Sigmoid colon (tissue), 7 donors: ENCODE data around the gene HDLBP. TPM values are rescaled to one million over a fixed set of nuclear protein-coding genes. Genes with fewer than 3 reads are reported as not detected.

ENCODE experiments used
- DNase-seq: peaks from one replicate; pipeline ENCODE4 v3.0.0-alpha.2; 2019
- H3K27ac ChIP-seq, 4 donors: fragments of 200-600 bp; sonication (generic); one replicate each; pipeline ENCODE4 v1.5.1; 2016 to 2019; ENCODE audit warnings: mild to moderate bottlenecking in 1 of 4
- H3K27me3 ChIP-seq, 3 donors: fragments of 200-600 bp; sonication (generic); one replicate each; pipeline ENCODE4 v1.5.1; 2019; ENCODE audit warnings: mild to moderate bottlenecking in 1 of 3
- H3K36me3 ChIP-seq, 4 donors: fragments of 200-600 bp; sonication (generic); one replicate each; pipeline ENCODE4 v1.5.1; 2016 to 2019
- H3K4me1 ChIP-seq, 4 donors: fragments of 200-600 bp; sonication (generic); one replicate each; pipeline ENCODE4 v1.5.1; 2017 to 2019
- H3K4me3 ChIP-seq, 4 donors: fragments of 200-600 bp; sonication (generic); one replicate each; pipeline ENCODE4 v1.5.1; 2017 to 2019; ENCODE audit warnings: mild to moderate bottlenecking in 2 of 4, moderate library complexity in 1 of 4
- H3K9me3 ChIP-seq, 4 donors: fragments of 200-600 bp in 3 of 4; sonication (generic) in 3 of 4; one replicate each; pipeline versions ENCODE4 v1.5.1 to v1.6.1; 2013 to 2019
- CTCF ChIP-seq, 4 experiments: fragments of 450-650 bp in 3 of 4; fragments of 200-600 bp in 1 of 4; IDR thresholded peaks; one replicate each; pipeline ENCODE4 v1.5.1; 2016 to 2019; ENCODE audit warnings: antibody characterized with exemption in 4 of 4, mild to moderate bottlenecking in 3 of 4, moderate library complexity in 2 of 4
- EP300 ChIP-seq, 4 donors: sonication (generic); formaldehyde crosslinking; IDR thresholded peaks; one replicate each; pipeline ENCODE4 v1.6.1; 2017; ENCODE audit warnings: antibody characterized with exemption in 4 of 4
- POLR2A ChIP-seq, 2 donors: fragments of 450-650 bp; IDR thresholded peaks; one replicate each; pipeline ENCODE4 v1.6.1; 2016; ENCODE audit warnings: antibody characterized with exemption in 2 of 2, mild to moderate bottlenecking in 2 of 2, moderate library complexity in 2 of 2
- POLR2AphosphoS5 ChIP-seq, 4 donors: sonication (generic); formaldehyde crosslinking; IDR thresholded peaks; one replicate each; pipeline ENCODE4 v1.6.1; 2017; ENCODE audit warnings: antibody characterized with exemption in 4 of 4
- WGBS, 2 donors: extraction: QIAGEN DNeasy Blood & Tissue Kit; methylation state at CpG; one replicate each; pipeline ENCODE4 v1.1.7; 2013; 5-methylcytosine and 5-hydroxymethylcytosine counted together
- intact Hi-C: fragments of 100-400 bp; cut with DNase I; formaldehyde crosslinking; loops from one replicate; pipeline ENCODE4 v1.15.1; 2023
- polyA plus RNA-seq, 3 donors: library from polyadenylated mRNA; stranded (reverse); fragments of 200-250 nt; gene quantifications; one replicate each; pipeline ENCODE4 v1.2.3, GENCODE V29; 2013
- total RNA-seq, 4 donors: library from RNA; depleted of rRNA; stranded (reverse); fragments of >200 nt; gene quantifications; one replicate each; pipeline ENCODE4 v1.1.0, GENCODE V29; 2016
- donor health status: healthy with polysubstance abuse.
- donor health status: Bipolar disorder and iron deficiency.
- donor health status: healthy.

HDLBP gene
- total and polyA plus RNA-seq, 7 donors, result 115 to 281 (median 201) TPM

GRCh38 chr2:241274127-241274526 lies 41.3 kb downstream of the HDLBP start:
- Histone ChIP-seq H3K9me3 (no peaks in the 10 kb centered on the region), H3K4me1 (peaks cover 0 to 34% (median 27%) of the 10 kb centered on the region in 4 donors), H3K36me3 (no peaks in the 10 kb centered on the region), H3K27me3 (no peaks in the 10 kb centered on the region), H3K27ac (peak overlapping the region in 1 of 4 donors; percentile 97), H3K4me3 (no peak overlapping the region)
- intact Hi-C loops, result loop anchor here (5.0 kb wide), 1 partner anchor 172 kb away; the partner anchor contains the start of gene MTERF4
- no peak for DNase-seq
- whole genome bisulfite sequencing, 2 donors, result 82 to 89% methylated on average over 5 of the region's 5 CpGs
- TF ChIP-seq EP300 (IDR thresholded peaks at IDR 0.05), result no peak
- no peak for TF ChIP-seq POLR2AphosphoS5 (IDR thresholded peaks at IDR 0.05)
- no peak for TF ChIP-seq CTCF (IDR thresholded peaks at IDR 0.05)
- no peak for TF ChIP-seq POLR2A (IDR thresholded peaks at IDR 0.05)

- peaks cover 0 to 41% (median 31%) of the 10 kb centered on the region in 4 donors for H3K4me1 ChIP-seq
- no peaks in the 10 kb centered on the region for H3K9me3 ChIP-seq
- H3K4me3 ChIP-seq, result peak overlapping the region; percentile 86 to 100 (median 94)
- peaks cover 0 to 3% (median under 1%) of the 10 kb centered on the region in 4 donors for H3K36me3 ChIP-seq
- DNase-seq, result no peak
- intact Hi-C loops, result loop anchor here (2.0 to 5.0 kb wide), 2 partner anchors 83 to 171 kb away; partner anchors contain the start of genes FARP2 and MTERF4
- H3K27me3 ChIP-seq, result no peaks in the 10 kb centered on the region
- no peak for TF ChIP-seq EP300 (IDR thresholded peaks at IDR 0.05)
- TF ChIP-seq POLR2A (IDR thresholded peaks at IDR 0.05), result no peak
- no peak for TF ChIP-seq CTCF (IDR thresholded peaks at IDR 0.05)
- no peak for TF ChIP-seq POLR2AphosphoS5 (IDR thresholded peaks at IDR 0.05)
- peak overlapping the region; percentile 97 to 99 (median 98) for H3K27ac ChIP-seq
- 55 to 65% methylated on average over 21 of the region's 21 CpGs for WGBS, 2 donors
These were observed 42.1 kb downstream of the HDLBP start for GRCh38 chr2:241273210-241274020.

GRCh38 chr2:241272303-241273209 lies 42.9 kb downstream of the HDLBP start:
- Histone ChIP-seq H3K27me3 (no peaks in the 10 kb centered on the region), H3K9me3 (no peaks in the 10 kb centered on the region), H3K4me3 (peak overlapping the region; percentile 86 to 100 (median 94)), H3K27ac (peak overlapping the region; percentile 97 to 99 (median 98)), H3K36me3 (peaks cover 0 to 12% (median 2%) of the 10 kb centered on the region in 4 donors), H3K4me1 (peaks cover 0 to 44% (median 31%) of the 10 kb centered on the region in 4 donors)
- TF ChIP-seq POLR2AphosphoS5 (IDR thresholded peaks at IDR 0.05), result peak; percentile 67 to 86 (median 80)
- TF ChIP-seq CTCF (IDR thresholded peaks at IDR 0.05), result no peak
- DNase-seq, result peak; percentile 92
- 0 to 1% methylated on average over 102 of the region's 102 CpGs for WGBS, 2 donors
- intact Hi-C loops, result loop anchor here (1.0 to 5.0 kb wide), 3 partner anchors 43 to 170 kb away; partner anchors contain the start of genes FARP2, HDLBP, MTERF4 and SEPTIN2

GRCh38 chr2:241271706-241272302 lies 43.7 kb downstream of the HDLBP start:
- Histone ChIP-seq H3K27me3 (no peaks in the 10 kb centered on the region), H3K36me3 (peaks cover 0 to 18% (median 3%) of the 10 kb centered on the region in 4 donors), H3K4me1 (peaks cover 0 to 44% (median 31%) of the 10 kb centered on the region in 4 donors), H3K27ac (peak overlapping the region; percentile 97 to 99 (median 98)), H3K9me3 (no peaks in the 10 kb centered on the region), H3K4me3 (peak overlapping the region; percentile 86 to 100 (median 94))
- peak; percentile 93 for DNase-seq
- WGBS, 2 donors, result 1% methylated on average over 37 of the region's 37 CpGs
- TF ChIP-seq CTCF (IDR thresholded peaks at IDR 0.05) (no peak), POLR2AphosphoS5 (IDR thresholded peaks at IDR 0.05) (peak in 3 of 4 donors; percentile 36 to 78 (median 50)), EP300 (IDR thresholded peaks at IDR 0.05) (no peak)
- intact Hi-C loops, result loop anchor here (1.0 to 5.0 kb wide), 3 partner anchors 43 to 170 kb away; partner anchors contain the start of genes FARP2, HDLBP, MTERF4 and SEPTIN2
